H54 (cell line): Measurements from ENCODE around the gene IL17REL.
"Not testable (repeated sequence)": the region's sequence is repeated elsewhere in the genome, so short reads cannot be mapped to it uniquely, and the experiment has no call there.

Experiments
- DNase-seq: peaks from one replicate; pipeline ENCODE4 v3.0.0; 2011; ENCODE audit warnings: low spot score, mixed read lengths; ENCODE audit not compliant: insufficient read length
- FAIRE-seq: peaks from 3 replicates; lab custom pipeline; 2011; peaks lifted over from hg19 to GRCh38; lab: Jason Lieb, UNC
- POLR2A ChIP-seq: IDR thresholded peaks from 2 replicates; pipeline ENCODE4 v1.6.1; 2011; ENCODE audit warnings: low read depth, mild to moderate bottlenecking, low read length

The IL17REL gene

DNA sequence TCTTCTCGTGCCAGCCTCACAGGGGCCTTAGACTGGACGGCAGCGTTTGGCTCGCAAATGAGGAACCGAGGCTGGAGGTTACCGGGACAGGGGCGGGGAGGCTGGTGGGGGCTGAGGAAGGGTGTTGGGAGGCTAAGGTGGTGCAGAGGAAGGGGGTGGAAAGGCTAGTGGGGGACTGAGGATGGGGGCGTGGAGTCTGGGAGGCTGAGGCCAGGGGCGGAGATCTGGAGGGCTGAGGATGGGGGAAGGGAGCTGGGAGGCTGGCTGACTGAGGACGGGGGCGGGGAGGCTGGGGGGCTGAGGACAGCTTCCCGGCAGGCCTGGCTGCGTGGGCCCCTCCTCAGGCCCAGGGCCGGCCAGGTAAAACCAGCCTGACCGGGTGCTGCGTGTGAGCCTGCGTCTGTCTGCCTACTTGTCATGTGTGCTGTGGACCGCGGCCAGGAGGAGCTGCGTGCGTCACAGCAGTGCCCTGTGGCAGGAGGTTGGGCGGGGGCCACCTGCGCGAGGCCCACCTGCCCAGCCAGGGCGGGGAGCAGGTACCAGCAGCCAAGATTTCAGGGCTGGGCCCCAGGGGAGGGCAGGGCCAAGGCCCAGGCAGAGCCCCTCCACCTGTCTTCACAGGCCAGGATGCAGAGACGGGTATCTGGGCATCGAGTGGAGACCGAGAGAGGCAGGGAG lies 61.4 kb downstream of the IL17REL start:
- DNase-seq (no peak), FAIRE-seq (no peak)
- TF ChIP-seq POLR2A, result no peak

GRCh38 chr22:49950396-49950994 lies 62.1 kb downstream of the IL17REL start:
- TF ChIP-seq POLR2A, result no peak
- no peak for DNase-seq
- no peak for FAIRE-seq

DNA sequence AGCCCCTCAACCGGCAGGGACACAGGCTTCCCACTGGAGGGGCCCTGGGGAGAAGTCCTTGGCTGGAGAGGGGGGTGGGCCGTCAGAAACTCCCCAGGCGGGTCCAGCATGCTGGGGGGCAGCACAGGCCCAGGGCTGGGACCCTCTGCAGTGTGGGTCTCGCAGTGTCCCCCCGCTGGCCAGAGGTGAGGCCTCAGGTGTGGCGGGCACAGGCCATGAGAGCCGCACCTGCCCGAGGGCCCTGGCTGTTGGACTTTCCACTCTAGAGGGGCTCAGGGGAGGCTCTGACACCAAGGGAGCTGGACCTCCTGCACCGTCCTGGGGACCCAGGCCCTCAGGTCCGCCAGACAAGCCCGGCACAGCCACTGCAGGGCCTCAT lies 62.7 kb downstream of the IL17REL start:
- no peak for FAIRE-seq
- TF ChIP-seq POLR2A, result no peak
- no peak for DNase-seq

DNA sequence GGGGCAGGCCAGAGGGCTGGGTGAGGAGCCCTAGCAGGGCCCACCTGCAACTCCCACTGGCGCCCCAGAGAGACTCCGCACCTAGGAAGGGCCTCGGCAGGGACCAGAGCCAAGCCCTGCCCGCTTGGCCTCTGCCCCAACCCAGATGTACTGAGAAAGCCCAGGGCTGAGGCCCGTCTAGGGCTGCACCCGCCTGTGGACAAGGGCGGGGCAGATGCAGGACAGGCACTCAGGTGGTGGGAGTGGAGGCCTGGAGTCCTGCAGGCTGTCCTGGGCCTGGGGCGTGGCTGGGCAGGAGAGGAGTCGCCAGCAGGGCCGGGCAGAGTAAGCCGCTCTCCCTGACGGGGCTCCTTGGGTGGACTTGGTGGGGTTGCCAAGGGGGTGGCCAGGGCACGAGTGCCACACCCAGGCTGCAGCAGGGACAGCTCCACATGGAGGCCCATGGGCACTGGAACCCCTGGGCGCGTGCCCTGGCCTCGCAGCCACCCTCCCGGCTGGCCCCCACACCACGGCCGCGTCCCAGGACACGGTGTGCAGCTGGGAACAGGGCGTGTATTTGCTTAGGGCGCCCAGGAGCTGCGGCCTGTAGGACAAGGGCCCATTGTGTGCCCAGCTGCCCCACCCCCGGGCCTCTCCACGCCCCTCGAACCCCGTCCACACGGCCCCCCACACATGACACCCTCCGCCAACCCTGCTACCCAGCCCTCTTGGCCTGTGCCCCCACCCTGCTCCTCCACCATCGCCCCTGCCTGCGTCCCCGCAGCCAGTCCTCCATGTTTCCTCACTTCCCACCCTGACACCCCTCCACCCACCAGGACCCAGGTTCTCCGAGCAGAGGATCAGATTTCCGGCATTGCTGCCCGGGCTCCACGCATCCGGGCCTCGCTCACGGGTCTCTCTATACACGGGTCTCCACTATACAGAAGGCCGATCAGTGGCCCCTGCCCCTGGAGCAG lies 63.3 kb downstream of the IL17REL start:
- no peak for TF ChIP-seq POLR2A
- no peak for FAIRE-seq
- no peak for DNase-seq

DNA sequence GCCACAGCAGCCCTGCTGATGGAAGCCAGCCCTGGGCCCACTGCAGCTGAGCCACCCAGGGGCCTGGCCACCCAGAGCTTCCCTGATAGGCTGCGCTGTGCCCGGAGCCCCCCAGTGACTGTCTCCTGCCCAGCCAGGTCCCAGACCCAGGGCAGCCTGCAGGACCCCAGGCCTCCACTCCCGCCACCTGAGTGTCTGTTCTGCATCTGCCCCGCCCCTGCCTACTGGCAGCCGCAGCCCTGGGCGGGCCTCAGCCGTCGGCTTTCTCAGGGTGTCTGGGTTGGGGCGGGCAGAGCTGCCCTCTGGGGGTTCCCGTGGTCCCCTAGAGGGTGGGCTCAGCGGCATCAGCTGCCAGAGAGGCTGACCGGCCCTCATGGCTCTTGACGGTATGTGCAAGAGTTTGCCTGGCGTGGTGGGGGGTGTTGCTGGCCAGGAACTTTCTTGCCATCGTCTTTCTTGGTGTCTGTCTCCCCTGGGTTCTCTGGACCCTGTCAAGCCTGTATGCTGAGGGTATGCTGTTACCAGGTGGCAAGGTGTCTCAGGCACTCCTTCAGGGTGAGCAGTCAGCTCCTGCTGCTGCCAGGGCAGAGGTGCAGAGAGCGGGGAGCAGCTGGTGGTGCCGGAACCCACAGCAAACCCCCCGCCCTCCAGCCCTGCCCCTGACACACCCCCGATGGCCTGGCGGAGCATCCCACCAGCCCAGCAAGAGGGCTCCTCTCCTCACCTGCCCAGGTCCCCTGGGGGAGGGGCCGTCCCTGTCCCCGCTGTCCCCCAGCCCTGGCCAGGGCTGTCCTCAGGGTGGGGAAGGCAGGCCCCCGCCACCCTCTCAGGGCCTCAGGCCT lies 64.2 kb downstream of the IL17REL start:
- DNase-seq (no peak), FAIRE-seq (no peak)
- TF ChIP-seq POLR2A, result no peak

GRCh38 chr22:49947296-49947622 lies 65.3 kb downstream of the IL17REL start:
- FAIRE-seq (no peak), DNase-seq (no peak)
- TF ChIP-seq POLR2A, result no peak

GRCh38 chr22:49946612-49947295 lies 65.8 kb downstream of the IL17REL start:
- DNase-seq (no peak), FAIRE-seq (no peak)
- TF ChIP-seq POLR2A, result no peak

- not testable (repeated sequence) for FAIRE-seq, DNase-seq
Observed at GRCh38 chr22:49945042-49945794, 67.3 kb downstream of the IL17REL start.
